Measurements from ENCODE around the gene PPY. TPM values are rescaled to one million over a fixed set of nuclear protein-coding genes. Genes with fewer than 3 reads are reported as not detected.
A peak's percentile ranks its signal among the peaks of the same experiment; 100 is the strongest.

The PPY gene
- total RNA-seq, 1 donor from 2014 or later = not detected

DNA sequence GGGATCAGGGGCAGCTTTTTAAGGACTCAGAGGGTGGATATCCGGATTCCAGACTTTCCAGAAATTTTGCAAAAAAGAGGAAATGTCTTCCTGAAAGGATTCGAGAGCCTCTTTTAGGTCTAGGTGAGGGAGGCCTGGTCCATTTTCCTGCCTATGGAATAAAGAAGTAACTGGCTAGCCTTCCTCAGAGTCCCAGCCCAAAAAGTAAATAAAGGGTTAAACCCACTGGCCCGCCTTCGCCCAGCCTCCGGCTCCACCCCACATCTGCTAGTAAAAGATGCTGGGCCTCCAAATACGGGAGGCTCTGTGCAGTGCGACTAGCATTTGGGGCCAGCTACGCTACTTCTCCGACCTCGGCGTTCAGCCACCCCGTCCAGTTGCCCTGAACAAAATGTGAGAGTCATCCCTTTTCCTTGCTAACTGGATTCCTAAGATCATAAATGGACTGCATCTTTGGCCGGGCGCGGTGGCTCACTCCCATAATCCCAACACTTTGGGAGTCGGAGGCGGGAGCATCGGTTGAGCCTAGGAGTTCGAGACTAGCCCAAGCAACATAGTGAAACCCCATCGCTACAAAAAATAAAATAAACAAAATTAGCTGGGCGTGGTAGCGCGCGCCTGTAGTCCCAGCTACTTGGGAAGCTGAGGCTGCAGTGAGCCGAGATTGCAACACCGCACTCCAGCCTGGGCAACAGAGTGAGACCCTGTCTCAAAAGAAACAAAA is 34.1 kb downstream of the PPY start:
- TF ChIP-seq, protein P1, sequence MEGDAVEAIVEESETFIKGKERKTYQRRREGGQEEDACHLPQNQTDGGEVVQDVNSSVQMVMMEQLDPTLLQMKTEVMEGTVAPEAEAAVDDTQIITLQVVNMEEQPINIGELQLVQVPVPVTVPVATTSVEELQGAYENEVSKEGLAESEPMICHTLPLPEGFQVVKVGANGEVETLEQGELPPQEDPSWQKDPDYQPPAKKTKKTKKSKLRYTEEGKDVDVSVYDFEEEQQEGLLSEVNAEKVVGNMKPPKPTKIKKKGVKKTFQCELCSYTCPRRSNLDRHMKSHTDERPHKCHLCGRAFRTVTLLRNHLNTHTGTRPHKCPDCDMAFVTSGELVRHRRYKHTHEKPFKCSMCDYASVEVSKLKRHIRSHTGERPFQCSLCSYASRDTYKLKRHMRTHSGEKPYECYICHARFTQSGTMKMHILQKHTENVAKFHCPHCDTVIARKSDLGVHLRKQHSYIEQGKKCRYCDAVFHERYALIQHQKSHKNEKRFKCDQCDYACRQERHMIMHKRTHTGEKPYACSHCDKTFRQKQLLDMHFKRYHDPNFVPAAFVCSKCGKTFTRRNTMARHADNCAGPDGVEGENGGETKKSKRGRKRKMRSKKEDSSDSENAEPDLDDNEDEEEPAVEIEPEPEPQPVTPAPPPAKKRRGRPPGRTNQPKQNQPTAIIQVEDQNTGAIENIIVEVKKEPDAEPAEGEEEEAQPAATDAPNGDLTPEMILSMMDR (IDR thresholded peaks at IDR 0.05; ENCODE audit: partially characterized antibody, unreplicated experiment) = no peak
- H3K27me3 Mint-ChIP-seq (ENCODE audit: unreplicated experiment) = peaks cover 5% of the 10 kb centered on the region
- DNase-seq = peak; percentile 74
- H3K4me3 Mint-ChIP-seq (ENCODE audit: unreplicated experiment) = peak overlapping the region; percentile 96
- H3K4me1 Mint-ChIP-seq (ENCODE audit: low read depth, unreplicated experiment) = peaks cover 8% of the 10 kb centered on the region
- H3K36me3 Mint-ChIP-seq (ENCODE audit: unreplicated experiment) = no peaks in the 10 kb centered on the region
- peak overlapping the region; percentile 92 for H3K27ac Mint-ChIP-seq (ENCODE audit: unreplicated experiment)
- peaks cover 6% of the 10 kb centered on the region for H3K9me3 Mint-ChIP-seq (ENCODE audit: unreplicated experiment)

DNA sequence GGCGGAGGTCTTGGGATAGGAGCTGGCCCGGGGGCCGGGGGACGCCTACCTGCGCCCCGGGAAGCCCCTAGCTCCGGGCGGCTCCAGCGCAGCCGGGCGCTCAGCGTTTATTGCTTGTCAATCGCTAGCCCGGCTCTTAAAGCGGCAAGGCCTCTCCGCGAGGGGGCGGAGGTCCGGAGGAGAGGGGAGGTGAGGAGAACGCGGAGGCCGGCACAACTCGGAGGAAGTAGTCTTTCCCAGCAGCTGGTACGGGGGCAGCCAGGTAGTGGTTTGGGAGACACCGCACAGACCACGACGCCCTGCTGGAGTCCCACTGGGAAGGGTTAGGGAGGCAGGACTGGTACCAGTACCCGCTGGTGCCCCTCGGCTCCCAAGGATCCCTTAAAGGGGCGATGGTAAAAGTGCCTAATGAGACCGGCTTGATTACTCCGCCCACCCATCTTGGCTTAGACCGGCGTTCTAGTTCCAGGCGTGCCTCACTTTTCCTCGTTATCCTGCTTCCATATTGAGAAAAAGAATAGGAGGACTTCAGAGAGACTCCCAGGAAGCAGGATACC is 34.8 kb downstream of the PPY start, which contains the start of gene MPP2:
Gene MPP2, minus strand, starts transcription at position 112 of the 557 bp plus-strand sequence. CDS start 3,076 bp downstream, outside the sequence.
- peak within 1 kb of the TSS; percentile 92 for H3K27ac Mint-ChIP-seq (ENCODE audit: unreplicated experiment)
- peaks cover 5% of the 10 kb centered on the region for H3K27me3 Mint-ChIP-seq (ENCODE audit: unreplicated experiment)
- no peaks in the 10 kb centered on the region for H3K36me3 Mint-ChIP-seq (ENCODE audit: unreplicated experiment)
- peaks cover 6% of the 10 kb centered on the region for H3K9me3 Mint-ChIP-seq (ENCODE audit: unreplicated experiment)
- DNase-seq = peak; percentile 94
- H3K4me1 Mint-ChIP-seq (ENCODE audit: low read depth, unreplicated experiment) = peaks cover 9% of the 10 kb centered on the region
- peak within 1 kb of the TSS; percentile 96 for H3K4me3 Mint-ChIP-seq (ENCODE audit: unreplicated experiment)
- TF ChIP-seq, protein P1 (IDR thresholded peaks at IDR 0.05; ENCODE audit: partially characterized antibody, unreplicated experiment) = peak; percentile 11

DNA sequence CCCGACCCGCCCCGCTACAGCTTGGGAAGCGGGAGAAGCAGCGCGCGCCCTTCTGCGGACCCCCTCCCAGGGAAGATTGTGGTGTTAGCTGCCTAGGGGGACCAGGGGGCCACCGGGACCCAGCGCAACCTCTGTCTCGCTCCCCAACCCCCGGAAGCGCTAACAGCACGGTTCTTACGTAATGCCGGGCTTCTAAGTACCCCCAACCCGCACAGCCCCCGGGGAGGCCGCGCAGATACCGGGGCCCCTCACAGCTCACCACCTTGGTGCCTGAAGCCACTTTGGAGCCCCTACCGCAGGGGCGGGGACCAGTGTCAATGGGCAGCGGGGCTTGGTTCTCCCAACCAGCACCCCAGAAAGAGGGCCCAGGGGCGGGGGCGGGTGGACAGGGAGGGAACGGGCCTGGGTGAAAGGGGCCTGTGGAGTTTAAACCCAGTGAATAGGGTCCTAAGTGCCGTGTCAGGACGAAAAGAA is 35.3 kb downstream of the PPY start:
- TF ChIP-seq, protein P1 (IDR thresholded peaks at IDR 0.05; ENCODE audit: partially characterized antibody, unreplicated experiment) = no peak
- peak overlapping the region; percentile 92 for H3K27ac Mint-ChIP-seq (ENCODE audit: unreplicated experiment)
- no peak for DNase-seq
- H3K4me1 Mint-ChIP-seq (ENCODE audit: low read depth, unreplicated experiment) = peaks cover 14% of the 10 kb centered on the region
- no peaks in the 10 kb centered on the region for H3K36me3 Mint-ChIP-seq (ENCODE audit: unreplicated experiment)
- H3K9me3 Mint-ChIP-seq (ENCODE audit: unreplicated experiment) = peaks cover 6% of the 10 kb centered on the region
- H3K27me3 Mint-ChIP-seq (ENCODE audit: unreplicated experiment) = peaks cover 5% of the 10 kb centered on the region
- H3K4me3 Mint-ChIP-seq (ENCODE audit: unreplicated experiment) = peak overlapping the region; percentile 96

DNA sequence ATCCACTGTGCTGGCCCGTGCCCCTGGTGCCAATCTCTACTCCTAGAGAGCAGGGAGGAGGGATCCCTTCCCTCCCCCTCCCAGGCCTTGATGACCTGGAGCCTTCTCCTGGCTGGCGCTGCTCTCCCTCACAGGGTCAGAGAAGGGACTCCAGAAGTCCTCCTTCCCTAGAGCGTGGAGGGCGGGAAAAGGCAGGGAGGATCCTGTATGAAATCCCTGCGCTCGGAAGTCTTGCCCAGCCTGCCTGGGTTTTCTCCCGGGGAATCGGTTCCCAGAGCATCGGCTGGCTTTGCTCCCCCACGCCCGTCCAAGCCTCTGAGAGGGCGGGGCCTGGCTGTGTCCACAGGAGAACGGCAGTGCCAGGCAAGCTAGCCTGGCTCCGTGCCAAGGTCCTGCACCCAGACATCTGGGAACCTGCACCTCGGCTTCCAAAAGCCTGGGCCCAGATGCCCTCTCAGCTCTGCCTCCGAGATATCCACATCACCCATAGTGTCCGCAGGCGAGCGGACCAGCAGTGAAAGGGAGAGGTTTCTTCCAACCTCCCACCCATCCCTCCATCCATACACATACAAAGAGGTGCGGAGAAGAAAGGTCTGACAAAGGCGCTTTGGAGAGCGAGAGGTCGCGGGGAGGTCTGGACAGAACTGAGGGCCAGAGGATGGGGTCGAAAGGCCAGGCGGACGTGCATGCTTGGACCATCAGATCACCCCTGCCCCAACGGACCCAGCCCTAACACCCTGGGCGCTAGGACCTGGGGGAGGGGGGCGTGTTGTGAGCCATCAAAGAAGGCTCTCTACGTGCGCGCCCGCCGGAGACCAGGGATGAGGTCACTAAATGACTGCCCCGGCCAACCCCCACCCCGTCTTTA is 36.1 kb downstream of the PPY start:
- H3K27ac Mint-ChIP-seq (ENCODE audit: unreplicated experiment) = peak overlapping the region; percentile 92
- H3K27me3 Mint-ChIP-seq (ENCODE audit: unreplicated experiment) = peaks cover 5% of the 10 kb centered on the region
- peaks cover 6% of the 10 kb centered on the region for H3K9me3 Mint-ChIP-seq (ENCODE audit: unreplicated experiment)
- H3K4me1 Mint-ChIP-seq (ENCODE audit: low read depth, unreplicated experiment) = peaks cover 21% of the 10 kb centered on the region
- TF ChIP-seq, protein P1 (IDR thresholded peaks at IDR 0.05; ENCODE audit: partially characterized antibody, unreplicated experiment) = no peak
- H3K36me3 Mint-ChIP-seq (ENCODE audit: unreplicated experiment) = no peaks in the 10 kb centered on the region
- DNase-seq = peak; percentile 92
- peak overlapping the region; percentile 96 for H3K4me3 Mint-ChIP-seq (ENCODE audit: unreplicated experiment)
